ENCODE results near the gene KCNH2.

DNA sequence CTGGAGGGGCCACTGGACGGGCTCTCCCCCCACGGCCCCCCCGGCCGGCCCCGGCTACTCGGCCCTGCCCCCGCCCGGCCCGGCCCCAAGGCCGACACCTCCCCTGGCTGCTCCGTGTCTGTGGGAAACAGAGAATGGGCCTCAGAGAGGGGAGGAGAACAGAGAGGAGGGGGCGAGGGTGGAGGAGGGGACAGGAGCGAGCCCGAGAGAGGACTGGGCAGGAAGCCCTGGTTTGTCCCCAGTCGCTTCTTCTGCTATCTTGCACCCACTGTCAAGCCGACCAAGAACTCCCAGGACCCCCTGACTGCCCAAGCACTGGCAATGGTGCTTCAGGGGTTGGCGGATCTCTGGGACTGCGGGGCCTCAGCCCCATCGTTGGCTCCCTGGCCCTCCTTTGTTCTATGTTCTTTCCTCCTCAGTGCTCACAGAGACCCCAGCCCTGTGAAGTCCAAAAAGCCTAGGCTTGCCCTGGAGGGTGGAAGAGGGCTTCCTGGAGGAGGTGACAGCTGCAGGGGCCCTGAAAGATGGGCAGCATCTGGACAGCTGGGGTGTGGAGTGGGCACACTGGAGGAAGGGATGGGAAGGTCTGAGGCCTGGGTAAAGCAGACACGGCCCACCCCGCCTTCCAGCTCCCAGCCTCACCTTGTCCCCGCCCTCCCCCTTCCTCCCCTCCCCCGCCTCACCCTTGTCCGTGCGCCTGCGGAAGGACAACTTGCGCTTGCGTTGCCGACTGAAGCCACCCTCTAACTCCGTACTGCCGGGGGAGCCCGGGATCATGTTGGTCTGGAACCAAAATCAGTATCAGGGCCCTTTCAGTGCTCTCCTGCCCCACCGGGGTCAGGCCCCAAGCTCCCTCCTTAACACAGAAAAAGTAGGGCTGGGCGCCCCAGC lies 30.1 kb downstream of the KCNH2 start:
- TF ChIP-seq, protein P1, sequence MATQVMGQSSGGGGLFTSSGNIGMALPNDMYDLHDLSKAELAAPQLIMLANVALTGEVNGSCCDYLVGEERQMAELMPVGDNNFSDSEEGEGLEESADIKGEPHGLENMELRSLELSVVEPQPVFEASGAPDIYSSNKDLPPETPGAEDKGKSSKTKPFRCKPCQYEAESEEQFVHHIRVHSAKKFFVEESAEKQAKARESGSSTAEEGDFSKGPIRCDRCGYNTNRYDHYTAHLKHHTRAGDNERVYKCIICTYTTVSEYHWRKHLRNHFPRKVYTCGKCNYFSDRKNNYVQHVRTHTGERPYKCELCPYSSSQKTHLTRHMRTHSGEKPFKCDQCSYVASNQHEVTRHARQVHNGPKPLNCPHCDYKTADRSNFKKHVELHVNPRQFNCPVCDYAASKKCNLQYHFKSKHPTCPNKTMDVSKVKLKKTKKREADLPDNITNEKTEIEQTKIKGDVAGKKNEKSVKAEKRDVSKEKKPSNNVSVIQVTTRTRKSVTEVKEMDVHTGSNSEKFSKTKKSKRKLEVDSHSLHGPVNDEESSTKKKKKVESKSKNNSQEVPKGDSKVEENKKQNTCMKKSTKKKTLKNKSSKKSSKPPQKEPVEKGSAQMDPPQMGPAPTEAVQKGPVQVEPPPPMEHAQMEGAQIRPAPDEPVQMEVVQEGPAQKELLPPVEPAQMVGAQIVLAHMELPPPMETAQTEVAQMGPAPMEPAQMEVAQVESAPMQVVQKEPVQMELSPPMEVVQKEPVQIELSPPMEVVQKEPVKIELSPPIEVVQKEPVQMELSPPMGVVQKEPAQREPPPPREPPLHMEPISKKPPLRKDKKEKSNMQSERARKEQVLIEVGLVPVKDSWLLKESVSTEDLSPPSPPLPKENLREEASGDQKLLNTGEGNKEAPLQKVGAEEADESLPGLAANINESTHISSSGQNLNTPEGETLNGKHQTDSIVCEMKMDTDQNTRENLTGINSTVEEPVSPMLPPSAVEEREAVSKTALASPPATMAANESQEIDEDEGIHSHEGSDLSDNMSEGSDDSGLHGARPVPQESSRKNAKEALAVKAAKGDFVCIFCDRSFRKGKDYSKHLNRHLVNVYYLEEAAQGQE (IDR thresholded peaks at IDR 0.05; ENCODE audit: low read depth, low read length): no peak
- TF ChIP-seq RCOR1 (conservative IDR thresholded peaks at IDR 0.05; ENCODE audit: low read depth, low read length): no peak
